K562 (cell line): Measurements from ENCODE around the gene RPS6KA4. TPM values are rescaled to one million over a fixed set of nuclear protein-coding genes. Genes with fewer than 3 reads are reported as not detected.
A peak's percentile ranks its signal among the peaks of the same experiment; 100 is the strongest.

Source experiments
- ASH1L ChIP-seq: fragments of 450-650 bp; IDR thresholded peaks from 2 replicates; pipeline ENCODE4 v1.6.1; 2018; ENCODE audit warnings: borderline replicate concordance, mild to moderate bottlenecking, low read depth; ENCODE audit not compliant: partially characterized antibody
- CAMTA2 ChIP-seq: fragments of 250-450 bp; sonication (Bioruptor Pico); conservative IDR thresholded peaks from 2 replicates; pipeline ENCODE4 v1.5.1; 2022
- CEBPB ChIP-seq: fragments of 450-650 bp; IDR thresholded peaks from 2 replicates; pipeline ENCODE4 v1.6.1; 2016; ENCODE audit warnings: missing genetic modification characterization, missing compliant biosample characterization
- GABPB2 ChIP-seq: fragments of 250-450 bp; sonication (Bioruptor Pico); conservative IDR thresholded peaks from 2 replicates; pipeline ENCODE4 v1.5.1; 2021; ENCODE audit warnings: mild to moderate bottlenecking
- HSF4 ChIP-seq: fragments of 250-450 bp; sonication (Bioruptor Pico); IDR thresholded peaks from 2 replicates; pipeline ENCODE4 v2.1.2; 2022; ENCODE audit warnings: mild to moderate bottlenecking, moderate library complexity, borderline replicate concordance
- KAT8 ChIP-seq: fragments of 450-650 bp; IDR thresholded peaks from 2 replicates; pipeline ENCODE4 v1.6.1; 2016; ENCODE audit warnings: low read depth, mild to moderate bottlenecking
- MYC ChIP-seq, 2 experiments: fragments of 250-450 bp in 1 of 2; sonication (Bioruptor Pico) in 1 of 2; IDR thresholded peaks; 2 replicates each; pipeline versions ENCODE4 v1.5.1 to v1.6.1; 2012 to 2021; ENCODE audit warnings: low read depth in 2 of 2, borderline replicate concordance in 1 of 2, improper control_type of control experiment in 1 of 2, low read length in 1 of 2, mild to moderate bottlenecking in 1 of 2, moderate library complexity in 1 of 2
- NFRKB ChIP-seq: fragments of 450-650 bp; IDR thresholded peaks from 2 replicates; pipeline ENCODE4 v1.6.1; 2016; ENCODE audit warnings: low read depth
- PTRF ChIP-seq: fragments of 450-650 bp; IDR thresholded peaks from 2 replicates; pipeline ENCODE4 v1.6.1; 2016; ENCODE audit warnings: mild to moderate bottlenecking, missing genetic modification characterization, missing compliant biosample characterization
- RBM14 ChIP-seq: fragments of 200-400 bp; formaldehyde crosslinking; IDR thresholded peaks from 2 replicates; pipeline ENCODE4 v1.6.1; 2018; ENCODE audit warnings: low read depth, mild to moderate bottlenecking, low read length, moderate library complexity, borderline replicate concordance; ENCODE audit not compliant: insufficient read depth
- SIRT6 ChIP-seq: IDR thresholded peaks from one replicate; pipeline ENCODE4 v1.6.1; 2012; ENCODE audit warnings: low read depth, mild to moderate bottlenecking, control low read depth, inconsistent platforms, low read length, moderate library complexity
- SMAD3 ChIP-seq: fragments of 450-650 bp; formaldehyde crosslinking; conservative IDR thresholded peaks from 2 replicates; pipeline ENCODE4 v1.4.0; 2020; ENCODE audit warnings: mild to moderate bottlenecking
- SREBF2 ChIP-seq: sonication (generic); formaldehyde crosslinking; IDR thresholded peaks from 2 replicates; pipeline ENCODE4 v1.4.0; 2020; ENCODE audit warnings: mild to moderate bottlenecking, missing genetic modification reagents
- SRF ChIP-seq, 2 experiments: fragments of 250-450, 450-650 bp in 1 of 2; sonication (Bioruptor Pico) in 1 of 2; sonication (generic) in 1 of 2; formaldehyde crosslinking; IDR thresholded peaks; 2 replicates each; pipeline versions ENCODE4 v1.5.0 to v1.5.1; 2020 to 2022; ENCODE audit warnings: mild to moderate bottlenecking in 1 of 2, missing genetic modification reagents in 1 of 2
- TEAD2 ChIP-seq: fragments of 450-650 bp; IDR thresholded peaks from 2 replicates; pipeline ENCODE4 v1.6.1; 2016; ENCODE audit warnings: missing genetic modification characterization, control low read depth, missing compliant biosample characterization
- ZBTB7A ChIP-seq: IDR thresholded peaks from 2 replicates; pipeline ENCODE4 v1.6.1; 2011; ENCODE audit warnings: low read depth, mild to moderate bottlenecking, low read length, moderate library complexity, borderline replicate concordance; ENCODE audit not compliant: control insufficient read depth
- ZNF197 ChIP-seq: fragments of 200-800 bp; sonication (Bioruptor generic); IDR thresholded peaks from 2 replicates; pipeline ENCODE4 v1.6.1; 2016; ENCODE audit warnings: low read depth, missing genetic modification characterization, missing compliant biosample characterization
- ZNF224 ChIP-seq: sonication (generic); formaldehyde crosslinking; IDR thresholded peaks from 2 replicates; pipeline ENCODE4 v1.8.0; 2022; ENCODE audit warnings: mild to moderate bottlenecking, missing genetic modification reagents
- ZNF696 ChIP-seq: fragments of 250-450 bp; sonication (Bioruptor Pico); conservative IDR thresholded peaks from 2 replicates; pipeline ENCODE4 v1.4.0; 2020; ENCODE audit warnings: mild to moderate bottlenecking, moderate library complexity
- ZNF76 ChIP-seq: fragments of 250-450 bp; sonication (Bioruptor Pico); IDR thresholded peaks from 2 replicates; pipeline ENCODE4 v1.4.0; 2020; ENCODE audit warnings: mild to moderate bottlenecking, moderate library complexity, borderline replicate concordance
- polyA plus RNA-seq, 8 experiments: library from polyadenylated mRNA; depleted of rRNA in 4 of 8; stranded (reverse) in 5 of 8; unstranded in 3 of 8; fragments of >200 nt; fragmentation: Nextera tagmentation in 2 of 8; fragmentation: Illumina TruSeq in 1 of 8; extraction: Ambion mirVana in 2 of 8; extraction: Trizol in 1 of 8; gene quantifications; 2 replicates each; pipeline versions ENCODE4 v1.2.1 to v1.2.3, GENCODE V29; 2011 to 2014; ENCODE audit warnings: inconsistent platforms in 1 of 8, missing spikeins in 1 of 8
- total RNA-seq, 7 experiments: library from RNA; depleted of rRNA in 6 of 7; stranded (reverse); fragments of >200 nt in 6 of 7; fragmentation: Illumina TruSeq in 2 of 7; extraction: Trizol in 2 of 7; gene quantifications; 2 replicates each; pipeline versions ENCODE4 v1.2.1 to v1.2.3, GENCODE V29; 2011 to 2021; ENCODE audit warnings: low replicate concordance in 1 of 7
- TF ChIP-seq, protein P1 (sequence below): fragments of 200-800 bp; sonication (Bioruptor generic); IDR thresholded peaks from 2 replicates; pipeline ENCODE4 v1.6.1; 2017; ENCODE audit warnings: missing genetic modification characterization, missing compliant biosample characterization
- TF ChIP-seq, protein P2 (sequence below): fragments of 450-650 bp; formaldehyde crosslinking; IDR thresholded peaks from 2 replicates; pipeline ENCODE4 v1.4.0; 2020; ENCODE audit warnings: mild to moderate bottlenecking
- TF ChIP-seq, protein P3 (sequence below): sonication (generic); formaldehyde crosslinking; IDR thresholded peaks from 2 replicates; pipeline ENCODE4 v1.8.1; 2023; ENCODE audit warnings: mild to moderate bottlenecking, missing genetic modification reagents

The RPS6KA4 gene
- total and polyA plus RNA-seq, 9 of the 15 experiments (the other 6 are each of a cell fraction or from before 2014, with no cell fraction given) = 0.15 to 23.8 (median 9.8) TPM

DNA sequence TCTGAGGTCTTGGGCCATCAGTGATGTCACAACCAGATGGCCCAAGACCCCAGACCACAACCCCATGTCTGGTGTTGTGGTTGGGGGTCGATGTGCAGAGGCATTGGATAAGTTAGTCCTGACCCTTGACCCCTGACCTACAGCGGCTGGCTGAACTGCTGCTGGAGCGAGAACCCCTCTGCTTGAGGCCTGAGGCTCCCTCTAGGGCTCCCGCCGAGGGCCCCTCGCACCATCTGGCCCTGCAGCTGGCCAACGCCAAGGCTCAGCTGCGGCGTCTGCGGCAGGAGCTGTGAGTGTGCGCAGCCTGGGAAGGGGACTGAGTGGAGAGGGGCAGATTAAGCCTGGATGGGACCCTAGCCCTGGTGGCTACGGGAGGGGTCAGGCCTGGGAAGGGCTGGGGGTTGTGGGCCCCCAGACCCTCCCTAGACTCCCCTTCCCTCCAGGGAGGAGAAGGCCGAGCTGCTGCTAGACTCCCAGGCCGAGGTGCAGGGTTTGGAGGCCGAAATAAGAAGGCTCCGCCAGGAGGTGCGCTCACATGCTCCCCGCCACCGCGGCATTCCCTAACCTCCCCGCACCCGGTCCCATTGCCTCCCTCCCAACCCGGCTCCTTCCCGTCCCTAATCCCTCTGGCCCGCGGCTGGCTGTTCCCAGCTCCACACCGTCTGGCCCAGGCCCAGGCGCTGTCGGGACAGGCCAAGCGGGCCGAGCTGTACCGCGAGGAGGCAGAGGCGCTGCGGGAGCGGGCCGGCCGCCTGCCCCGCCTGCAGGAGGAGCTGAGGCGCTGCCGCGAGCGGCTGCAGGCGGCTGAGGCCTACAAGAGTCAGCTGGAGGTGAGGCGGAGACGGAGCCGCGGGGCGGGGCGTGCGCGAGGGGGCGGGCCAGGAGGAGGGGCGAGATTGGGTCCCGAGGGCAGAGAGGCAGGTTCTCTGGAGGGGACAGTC is 16.8 kb upstream of the RPS6KA4 start (continued):
- TF ChIP-seq SREBF2 (CRISPR knock-in tag) = no peak
- TF ChIP-seq, protein P1, sequence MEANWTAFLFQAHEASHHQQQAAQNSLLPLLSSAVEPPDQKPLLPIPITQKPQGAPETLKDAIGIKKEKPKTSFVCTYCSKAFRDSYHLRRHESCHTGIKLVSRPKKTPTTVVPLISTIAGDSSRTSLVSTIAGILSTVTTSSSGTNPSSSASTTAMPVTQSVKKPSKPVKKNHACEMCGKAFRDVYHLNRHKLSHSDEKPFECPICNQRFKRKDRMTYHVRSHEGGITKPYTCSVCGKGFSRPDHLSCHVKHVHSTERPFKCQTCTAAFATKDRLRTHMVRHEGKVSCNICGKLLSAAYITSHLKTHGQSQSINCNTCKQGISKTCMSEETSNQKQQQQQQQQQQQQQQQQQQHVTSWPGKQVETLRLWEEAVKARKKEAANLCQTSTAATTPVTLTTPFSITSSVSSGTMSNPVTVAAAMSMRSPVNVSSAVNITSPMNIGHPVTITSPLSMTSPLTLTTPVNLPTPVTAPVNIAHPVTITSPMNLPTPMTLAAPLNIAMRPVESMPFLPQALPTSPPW = peak; percentile 77
- peak; percentile 69 for TF ChIP-seq MYC (IDR thresholded peaks at IDR 0.05; ENCODE audit: low read depth, low read length)
- no peak for TF ChIP-seq MYC (CRISPR knock-in tag; IDR thresholded peaks at IDR 0.05; ENCODE audit: borderline replicate concordance, low read depth)
- no peak for TF ChIP-seq ZNF76
- no peak for TF ChIP-seq SMAD3
- no peak for TF ChIP-seq ASH1L
- no peak for TF ChIP-seq PTRF (tag)
- TF ChIP-seq TEAD2 (tag) = no peak
- TF ChIP-seq ZNF696 (CRISPR knock-in tag) = no peak
- no peak for TF ChIP-seq CAMTA2 (CRISPR knock-in tag)
- no peak for TF ChIP-seq KAT8
- TF ChIP-seq, protein P2, sequence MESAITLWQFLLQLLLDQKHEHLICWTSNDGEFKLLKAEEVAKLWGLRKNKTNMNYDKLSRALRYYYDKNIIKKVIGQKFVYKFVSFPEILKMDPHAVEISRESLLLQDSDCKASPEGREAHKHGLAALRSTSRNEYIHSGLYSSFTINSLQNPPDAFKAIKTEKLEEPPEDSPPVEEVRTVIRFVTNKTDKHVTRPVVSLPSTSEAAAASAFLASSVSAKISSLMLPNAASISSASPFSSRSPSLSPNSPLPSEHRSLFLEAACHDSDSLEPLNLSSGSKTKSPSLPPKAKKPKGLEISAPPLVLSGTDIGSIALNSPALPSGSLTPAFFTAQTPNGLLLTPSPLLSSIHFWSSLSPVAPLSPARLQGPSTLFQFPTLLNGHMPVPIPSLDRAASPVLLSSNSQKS (CRISPR knock-in tag) = no peak
- TF ChIP-seq, protein P3, sequence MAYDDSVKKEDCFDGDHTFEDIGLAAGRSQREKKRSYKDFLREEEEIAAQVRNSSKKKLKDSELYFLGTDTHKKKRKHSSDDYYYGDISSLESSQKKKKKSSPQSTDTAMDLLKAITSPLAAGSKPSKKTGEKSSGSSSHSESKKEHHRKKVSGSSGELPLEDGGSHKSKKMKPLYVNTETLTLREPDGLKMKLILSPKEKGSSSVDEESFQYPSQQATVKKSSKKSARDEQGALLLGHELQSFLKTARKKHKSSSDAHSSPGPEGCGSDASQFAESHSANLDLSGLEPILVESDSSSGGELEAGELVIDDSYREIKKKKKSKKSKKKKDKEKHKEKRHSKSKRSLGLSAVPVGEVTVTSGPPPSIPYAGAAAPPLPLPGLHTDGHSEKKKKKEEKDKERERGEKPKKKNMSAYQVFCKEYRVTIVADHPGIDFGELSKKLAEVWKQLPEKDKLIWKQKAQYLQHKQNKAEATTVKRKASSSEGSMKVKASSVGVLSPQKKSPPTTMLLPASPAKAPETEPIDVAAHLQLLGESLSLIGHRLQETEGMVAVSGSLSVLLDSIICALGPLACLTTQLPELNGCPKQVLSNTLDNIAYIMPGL (CRISPR knock-in tag) = 0 out of 2 replicates have a peak, but pooled peaks have one; percentile 25
- no peak for TF ChIP-seq CEBPB (tag)
- TF ChIP-seq SRF (CRISPR knock-in tag; IDR thresholded peaks at IDR 0.05) = no peak
- TF ChIP-seq ZBTB7A = peak; percentile 48; the same call in 1 of the 2 replicates
- 0 out of 2 replicates have a peak, but pooled peaks have one; percentile 60 for TF ChIP-seq GABPB2
- TF ChIP-seq HSF4 (CRISPR knock-in tag) = no peak
- TF ChIP-seq ZNF224 (CRISPR knock-in tag) = no peak
- TF ChIP-seq NFRKB = no peak
- TF ChIP-seq ZNF197 (CRISPR knock-in tag) = no peak
- TF ChIP-seq RBM14 = no peak
- TF ChIP-seq SIRT6 = no peak
